Right lobe of liver (tissue), 6 donors: ENCODE data around the gene SIM2. TPM values are rescaled to one million over a fixed set of nuclear protein-coding genes. Genes with fewer than 3 reads are reported as not detected.

ENCODE experiments used
- ATAC-seq, 4 donors: fragments of 200-7000 bp; cut with Tn5 transposase; one replicate each; pipeline ENCODE4 v1.9.1; 2020; ENCODE audit warnings: mild to moderate bottlenecking in 4 of 4, moderate library complexity in 4 of 4
- DNase-seq, 3 donors: peaks; one replicate each; pipeline ENCODE4 v3.0.0-alpha.2; 2020
- H3K27ac ChIP-seq, 3 donors: fragments of 200-600 bp; one replicate each; pipeline ENCODE4 v1.8.0; 2022
- H3K27me3 ChIP-seq, 2 donors: fragments of 200-600 bp; one replicate each; pipeline ENCODE4 v1.8.0; 2022
- H3K36me3 ChIP-seq, 4 donors: fragments of 200-600 bp; sonication (generic) in 1 of 4; one replicate each; pipeline versions ENCODE4 v1.5.1 to v1.8.0; 2017 to 2022; ENCODE audit warnings: control low read depth in 1 of 4
- H3K4me1 ChIP-seq, 4 donors: fragments of 200-600 bp; sonication (generic) in 1 of 4; one replicate each; pipeline versions ENCODE4 v1.5.1 to v1.8.0; 2017 to 2022; ENCODE audit warnings: control low read depth in 1 of 4
- H3K4me3 ChIP-seq, 3 donors: fragments of 200-600 bp; one replicate each; pipeline ENCODE4 v1.8.0; 2022
- H3K9me3 ChIP-seq, 4 donors: fragments of 200-600 bp; sonication (generic) in 1 of 4; one replicate each; pipeline versions ENCODE4 v1.5.1 to v1.8.0; 2017 to 2022; ENCODE audit warnings: control low read depth in 1 of 4
- POLR2A ChIP-seq: fragments of 450-650 bp; IDR thresholded peaks from one replicate; pipeline ENCODE4 v1.6.1; 2017; ENCODE audit warnings: antibody characterized with exemption, mild to moderate bottlenecking
- WGBS: methylation state at CpG from one replicate; pipeline ENCODE4 v1.1.6; 2018; ENCODE audit warnings: low coverage, low lambda C conversion rate; ENCODE audit not compliant: insufficient coverage; ENCODE audit errors: missing lambda C conversion rate; 5-methylcytosine and 5-hydroxymethylcytosine counted together
- intact Hi-C, 2 donors: fragments of 100-400 bp; cut with DNase I; formaldehyde crosslinking; loops; one replicate each; pipeline versions ENCODE4 v1.11.2 to v1.14.1; 2022
- total RNA-seq, 6 experiments: library from RNA; depleted of rRNA in 2 of 6; stranded (reverse); fragments of >200 nt in 2 of 6; fragmentation: NEBNext Ultra II Directional in 3 of 6; extraction: Animal tissue kit (Norgen Biotek cat#: 25700) in 3 of 6; gene quantifications; one replicate each; pipeline versions ENCODE4 v1.1.0 to v1.2.4, GENCODE V29; 2016 to 2023
- TF ChIP-seq, protein P1 (sequence below), 4 donors: fragments of 200-600 bp in 3 of 4; fragments of 450-650 bp in 1 of 4; IDR thresholded peaks; one replicate each; pipeline versions ENCODE4 v1.5.1 to v1.8.0; 2016 to 2022; ENCODE audit warnings: antibody characterized with exemption in 4 of 4, mild to moderate bottlenecking in 2 of 4
- donor health status: DM: no; HTN: yes; CAD: no.
- donor health status: DM: no; HTN: no; CAD: no.
- donor health status: DM: no; HTN: no; CAD: no.
- donor health status: DM: no; HTN: yes; CAD: no.
- donor health status: DM: no; HTN: yes; CAD: no.

Gene SIM2
- total RNA-seq, 6 experiments from 2014 or later: not detected

DNA sequence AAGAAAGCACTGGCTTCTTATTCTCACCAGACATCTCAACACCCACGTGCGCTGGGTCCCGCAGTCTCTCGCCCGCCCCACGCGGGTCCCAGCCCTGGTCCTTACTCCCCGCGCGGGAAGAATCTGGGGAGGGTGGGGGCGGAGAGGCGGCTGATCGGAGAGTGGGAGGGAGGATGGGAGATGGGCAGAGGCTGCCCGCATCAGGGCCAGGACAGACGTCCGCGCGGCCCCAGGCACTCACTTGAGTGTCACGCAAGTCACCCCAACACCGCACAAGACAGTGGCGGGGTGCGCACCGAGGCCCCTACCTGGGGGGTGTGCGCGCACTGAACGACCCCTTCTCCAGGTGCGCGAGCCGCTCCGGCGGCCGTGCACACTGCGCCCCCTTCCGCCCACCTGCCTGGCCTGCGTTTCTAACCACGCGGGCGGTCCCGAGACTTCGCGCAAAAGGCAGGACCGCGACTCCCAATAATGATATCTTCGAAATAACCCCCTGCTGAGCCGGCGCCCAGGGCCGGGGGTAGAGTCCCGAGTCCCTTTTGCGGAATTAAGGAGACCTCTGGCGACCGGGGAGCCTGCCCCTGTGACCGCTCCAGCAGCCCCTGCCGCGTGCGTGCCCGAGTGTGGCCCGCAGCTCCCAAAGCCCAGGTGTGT, 6.0 kb upstream of the SIM2 start:
- DNase-seq (no peak), ATAC-seq (no peak)

DNA sequence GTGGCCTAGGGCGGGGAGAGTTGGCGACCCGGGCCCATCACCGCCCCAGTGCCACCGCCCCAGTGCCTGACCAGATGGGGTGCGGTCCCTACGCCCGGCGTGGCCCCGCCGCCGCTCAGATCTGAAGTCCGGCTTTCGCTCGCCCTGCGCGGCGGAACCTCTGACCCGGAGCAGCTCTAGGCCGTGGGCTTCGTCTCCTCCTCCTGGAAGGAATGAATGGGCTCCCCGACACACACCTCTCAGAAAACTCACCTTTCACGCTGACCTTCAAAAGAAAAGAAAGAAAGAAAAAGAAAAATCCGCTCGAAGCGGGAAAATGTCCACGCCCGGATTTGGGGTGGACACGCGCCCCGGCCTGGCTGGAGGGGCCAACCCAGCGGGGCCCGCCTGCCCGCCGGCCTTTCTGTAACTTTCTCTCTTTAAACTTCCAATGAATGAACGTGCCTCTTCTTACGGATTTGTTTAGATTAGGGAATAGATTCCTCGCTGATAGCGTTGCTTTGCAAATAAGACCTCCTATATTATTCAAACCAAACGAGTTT, 5.4 kb upstream of the SIM2 start:
- DNase-seq (no peak), ATAC-seq (no peak)
- no peak overlapping the region for H3K4me3 ChIP-seq
- intact Hi-C loops: no loop called here
- no peaks in the 10 kb centered on the region for H3K36me3 ChIP-seq
- peaks cover 0 to 17% (median 3%) of the 10 kb centered on the region in 4 donors for H3K4me1 ChIP-seq
- 9% methylated on average over 27 of the region's 40 CpGs for WGBS
- peaks cover 51 to 77% of the 10 kb centered on the region in 2 donors for H3K27me3 ChIP-seq
- H3K27ac ChIP-seq: no peak overlapping the region
- H3K9me3 ChIP-seq: no peaks in the 10 kb centered on the region
- no peak for TF ChIP-seq POLR2A
- TF ChIP-seq, protein P1, sequence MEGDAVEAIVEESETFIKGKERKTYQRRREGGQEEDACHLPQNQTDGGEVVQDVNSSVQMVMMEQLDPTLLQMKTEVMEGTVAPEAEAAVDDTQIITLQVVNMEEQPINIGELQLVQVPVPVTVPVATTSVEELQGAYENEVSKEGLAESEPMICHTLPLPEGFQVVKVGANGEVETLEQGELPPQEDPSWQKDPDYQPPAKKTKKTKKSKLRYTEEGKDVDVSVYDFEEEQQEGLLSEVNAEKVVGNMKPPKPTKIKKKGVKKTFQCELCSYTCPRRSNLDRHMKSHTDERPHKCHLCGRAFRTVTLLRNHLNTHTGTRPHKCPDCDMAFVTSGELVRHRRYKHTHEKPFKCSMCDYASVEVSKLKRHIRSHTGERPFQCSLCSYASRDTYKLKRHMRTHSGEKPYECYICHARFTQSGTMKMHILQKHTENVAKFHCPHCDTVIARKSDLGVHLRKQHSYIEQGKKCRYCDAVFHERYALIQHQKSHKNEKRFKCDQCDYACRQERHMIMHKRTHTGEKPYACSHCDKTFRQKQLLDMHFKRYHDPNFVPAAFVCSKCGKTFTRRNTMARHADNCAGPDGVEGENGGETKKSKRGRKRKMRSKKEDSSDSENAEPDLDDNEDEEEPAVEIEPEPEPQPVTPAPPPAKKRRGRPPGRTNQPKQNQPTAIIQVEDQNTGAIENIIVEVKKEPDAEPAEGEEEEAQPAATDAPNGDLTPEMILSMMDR (IDR thresholded peaks at IDR 0.05): no peak

More for the DNA sequence above, 6.0 kb upstream of the SIM2 start:
- Histone ChIP-seq H3K9me3 (no peaks in the 10 kb centered on the region), H3K4me1 (peaks cover 0 to 13% (median 0%) of the 10 kb centered on the region in 4 donors), H3K4me3 (no peak overlapping the region), H3K27me3 (peaks cover 45 to 71% of the 10 kb centered on the region in 2 donors), H3K36me3 (no peaks in the 10 kb centered on the region), H3K27ac (no peak overlapping the region)
- 3% methylated on average over 16 of the region's 57 CpGs for WGBS
- intact Hi-C loops: no loop called here
- TF ChIP-seq POLR2A: no peak
- TF ChIP-seq, protein P1 (IDR thresholded peaks at IDR 0.05): no peak

DNA sequence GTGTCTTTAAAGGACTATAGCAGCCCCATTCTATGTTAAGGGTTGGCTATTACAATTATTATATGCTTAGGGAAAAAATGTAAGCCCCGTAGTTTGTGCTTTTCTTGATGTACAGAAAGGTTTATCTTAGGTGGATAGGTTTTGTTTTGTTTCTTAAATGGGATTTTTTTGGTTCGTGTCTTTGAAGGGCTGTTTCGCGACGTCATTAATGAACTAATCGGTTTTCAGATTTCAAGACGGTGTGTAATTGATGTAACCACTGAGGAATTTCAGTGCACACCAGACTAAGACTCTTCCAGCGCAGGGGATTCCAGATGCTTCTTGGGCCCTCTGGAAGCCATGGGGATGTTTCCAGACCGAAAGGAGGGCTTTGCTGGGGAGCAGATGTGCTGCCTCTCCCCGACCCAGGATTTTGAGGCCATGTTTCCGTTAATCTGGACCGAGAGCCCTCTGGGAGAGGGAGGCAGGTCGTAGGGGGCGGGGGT, 4.8 kb upstream of the SIM2 start:
- ATAC-seq: no peak

DNA sequence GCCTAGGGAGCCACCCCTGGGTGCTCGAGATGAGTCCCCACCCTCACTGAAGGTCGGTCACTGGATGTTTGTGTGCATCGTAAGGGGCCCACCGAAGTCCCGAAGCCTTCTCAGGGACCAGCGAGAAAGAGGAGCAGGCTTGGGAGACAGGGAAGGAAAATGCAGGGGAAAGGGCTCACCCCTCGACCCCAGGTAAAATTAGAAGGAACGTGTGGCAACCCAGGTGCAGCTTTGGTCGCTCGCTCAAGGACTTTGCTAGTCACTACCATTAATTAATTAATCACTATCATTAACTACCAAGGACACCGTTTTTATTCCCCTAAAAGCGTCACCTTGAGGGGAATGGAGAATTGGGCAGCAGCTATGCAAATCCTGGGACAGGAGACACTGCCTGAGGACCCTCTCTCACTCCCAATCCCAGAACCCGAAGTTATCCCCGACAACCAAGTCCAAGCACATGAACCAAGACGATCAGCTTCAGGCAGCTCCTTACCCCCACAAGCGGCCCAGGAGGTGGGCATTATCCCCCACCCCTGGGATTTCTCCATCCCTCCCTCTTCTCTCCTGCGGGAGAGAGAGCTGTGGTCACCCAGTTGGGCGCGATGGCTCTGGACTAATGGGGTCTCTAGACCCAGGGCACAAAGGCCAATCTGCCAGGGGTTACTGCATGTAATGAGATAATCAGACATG, 4.2 kb upstream of the SIM2 start:
- Histone ChIP-seq H3K9me3 (no peaks in the 10 kb centered on the region), H3K36me3 (no peaks in the 10 kb centered on the region), H3K27ac (no peak overlapping the region), H3K4me1 (peaks cover 0 to 28% (median 4%) of the 10 kb centered on the region in 4 donors), H3K27me3 (peaks cover 50 to 85% of the 10 kb centered on the region in 2 donors), H3K4me3 (no peak overlapping the region)
- TF ChIP-seq, protein P1 (IDR thresholded peaks at IDR 0.05): no peak
- TF ChIP-seq POLR2A: no peak
- DNase-seq (no peak), ATAC-seq (no peak)
- intact Hi-C loops: no loop called here
- 4% methylated on average over 16 of the region's 19 CpGs for WGBS

More for the DNA sequence above, 4.8 kb upstream of the SIM2 start:
- no peak for DNase-seq
- intact Hi-C loops: no loop called here
- Histone ChIP-seq H3K9me3 (no peaks in the 10 kb centered on the region), H3K36me3 (no peaks in the 10 kb centered on the region), H3K27me3 (peaks cover 53 to 80% of the 10 kb centered on the region in 2 donors), H3K4me3 (no peak overlapping the region), H3K27ac (no peak overlapping the region), H3K4me1 (peaks cover 0 to 22% (median 4%) of the 10 kb centered on the region in 4 donors)
- TF ChIP-seq POLR2A: no peak
- TF ChIP-seq, protein P1 (IDR thresholded peaks at IDR 0.05): no peak
- 6% methylated on average over 11 of the region's 14 CpGs for WGBS
